ENCODE data around the gene ALDH1A1. TPM values are rescaled to one million over a fixed set of nuclear protein-coding genes. Genes with fewer than 3 reads are reported as not detected.

Gene ALDH1A1
- total and polyA plus RNA-seq, 11 donors = 2.2 to 37.5 (median 12.6) TPM

DNA sequence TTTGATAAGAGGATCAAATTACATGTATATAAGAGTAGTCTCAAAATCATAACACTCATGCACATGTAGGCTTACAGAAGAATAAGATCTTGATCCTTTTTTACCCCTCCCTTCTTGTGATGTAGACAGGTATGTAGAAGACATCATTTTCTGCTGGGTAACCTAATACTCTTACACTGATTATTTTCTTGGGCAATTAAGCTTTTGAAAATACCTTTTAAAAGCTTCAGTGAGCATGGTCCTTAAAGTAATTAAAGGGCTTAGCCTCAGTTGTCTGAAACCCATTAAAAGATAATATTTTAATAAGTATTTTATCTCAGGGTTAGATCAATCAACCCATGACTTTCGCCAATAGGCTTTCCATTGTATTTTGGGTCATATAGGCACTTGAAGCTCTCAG lies 50.6 kb downstream of the ALDH1A1 start:
- H3K27ac ChIP-seq = no peak overlapping the region
- 97 to 100% (median 97%) methylated on average over 1 of the region's 1 CpG for WGBS, 4 donors
- H3K36me3 ChIP-seq = peaks cover 0 to 25% (median 0%) of the 10 kb centered on the region in 9 donors
- H3K27me3 ChIP-seq = no peaks in the 10 kb centered on the region
- TF ChIP-seq, protein P1, sequence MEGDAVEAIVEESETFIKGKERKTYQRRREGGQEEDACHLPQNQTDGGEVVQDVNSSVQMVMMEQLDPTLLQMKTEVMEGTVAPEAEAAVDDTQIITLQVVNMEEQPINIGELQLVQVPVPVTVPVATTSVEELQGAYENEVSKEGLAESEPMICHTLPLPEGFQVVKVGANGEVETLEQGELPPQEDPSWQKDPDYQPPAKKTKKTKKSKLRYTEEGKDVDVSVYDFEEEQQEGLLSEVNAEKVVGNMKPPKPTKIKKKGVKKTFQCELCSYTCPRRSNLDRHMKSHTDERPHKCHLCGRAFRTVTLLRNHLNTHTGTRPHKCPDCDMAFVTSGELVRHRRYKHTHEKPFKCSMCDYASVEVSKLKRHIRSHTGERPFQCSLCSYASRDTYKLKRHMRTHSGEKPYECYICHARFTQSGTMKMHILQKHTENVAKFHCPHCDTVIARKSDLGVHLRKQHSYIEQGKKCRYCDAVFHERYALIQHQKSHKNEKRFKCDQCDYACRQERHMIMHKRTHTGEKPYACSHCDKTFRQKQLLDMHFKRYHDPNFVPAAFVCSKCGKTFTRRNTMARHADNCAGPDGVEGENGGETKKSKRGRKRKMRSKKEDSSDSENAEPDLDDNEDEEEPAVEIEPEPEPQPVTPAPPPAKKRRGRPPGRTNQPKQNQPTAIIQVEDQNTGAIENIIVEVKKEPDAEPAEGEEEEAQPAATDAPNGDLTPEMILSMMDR (IDR thresholded peaks at IDR 0.05) = no peak
- no peak for TF ChIP-seq POLR2A (IDR thresholded peaks at IDR 0.05)
- ATAC-seq = no peak
- H3K9me3 ChIP-seq = no peaks in the 10 kb centered on the region
- intact Hi-C loops (cut with DNase I) = no loop called here
- H3K4me1 ChIP-seq = no peaks in the 10 kb centered on the region
- DNase-seq = no peak
- H3K4me3 ChIP-seq = no peak overlapping the region

DNA sequence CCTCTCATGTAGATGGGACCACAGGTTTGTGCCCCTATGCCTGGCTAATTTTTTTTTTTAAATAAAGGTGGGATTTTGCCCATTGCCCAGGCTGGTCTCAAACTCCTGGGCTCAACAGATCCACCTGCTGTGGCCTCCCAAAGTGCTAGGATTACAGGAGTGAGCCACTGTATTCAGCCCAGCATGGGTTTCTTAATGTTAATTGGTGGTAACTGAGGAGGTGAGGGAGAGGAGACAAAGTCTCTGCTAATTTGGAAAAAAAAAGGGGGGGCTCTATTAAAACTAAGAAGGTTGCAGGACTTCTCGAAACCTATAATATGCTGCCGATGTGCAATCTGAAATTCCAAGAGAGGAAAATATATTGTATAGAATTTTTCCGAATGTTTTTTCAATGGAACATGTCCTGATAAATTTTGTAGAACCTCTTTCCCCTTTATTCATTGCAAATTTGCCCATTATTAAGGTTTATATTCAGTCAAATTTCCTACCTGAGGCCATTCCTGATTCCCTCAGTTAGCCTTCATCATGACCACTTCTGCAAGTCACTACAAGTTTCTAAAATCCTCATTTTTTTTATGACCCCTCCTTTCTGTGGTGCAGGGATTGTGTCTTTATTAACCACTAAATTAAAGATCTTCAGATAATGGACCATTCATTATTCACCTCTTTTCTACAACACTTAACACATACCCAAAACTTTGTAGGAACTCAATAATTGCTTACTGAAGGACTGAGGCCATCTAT lies 52.9 kb downstream of the ALDH1A1 start:
- DNase-seq (no peak), ATAC-seq (no peak)
- Histone ChIP-seq H3K4me1 (no peaks in the 10 kb centered on the region), H3K4me3 (no peak overlapping the region), H3K36me3 (peaks cover 0 to 14% (median 0%) of the 10 kb centered on the region in 9 donors), H3K27me3 (no peaks in the 10 kb centered on the region), H3K27ac (no peak overlapping the region), H3K9me3 (no peaks in the 10 kb centered on the region)
- intact Hi-C loops (cut with DNase I) = loop anchor here in 1 of 10 donors (10.0 kb wide), 1 partner anchor 55 kb away; the partner anchor contains the start of gene ALDH1A1
- WGBS, 4 donors = 92 to 96% (median 94%) methylated on average over 3 of the region's 3 CpGs
- TF ChIP-seq, protein P1 (IDR thresholded peaks at IDR 0.05) = no peak
- TF ChIP-seq POLR2A (IDR thresholded peaks at IDR 0.05) = no peak

DNA sequence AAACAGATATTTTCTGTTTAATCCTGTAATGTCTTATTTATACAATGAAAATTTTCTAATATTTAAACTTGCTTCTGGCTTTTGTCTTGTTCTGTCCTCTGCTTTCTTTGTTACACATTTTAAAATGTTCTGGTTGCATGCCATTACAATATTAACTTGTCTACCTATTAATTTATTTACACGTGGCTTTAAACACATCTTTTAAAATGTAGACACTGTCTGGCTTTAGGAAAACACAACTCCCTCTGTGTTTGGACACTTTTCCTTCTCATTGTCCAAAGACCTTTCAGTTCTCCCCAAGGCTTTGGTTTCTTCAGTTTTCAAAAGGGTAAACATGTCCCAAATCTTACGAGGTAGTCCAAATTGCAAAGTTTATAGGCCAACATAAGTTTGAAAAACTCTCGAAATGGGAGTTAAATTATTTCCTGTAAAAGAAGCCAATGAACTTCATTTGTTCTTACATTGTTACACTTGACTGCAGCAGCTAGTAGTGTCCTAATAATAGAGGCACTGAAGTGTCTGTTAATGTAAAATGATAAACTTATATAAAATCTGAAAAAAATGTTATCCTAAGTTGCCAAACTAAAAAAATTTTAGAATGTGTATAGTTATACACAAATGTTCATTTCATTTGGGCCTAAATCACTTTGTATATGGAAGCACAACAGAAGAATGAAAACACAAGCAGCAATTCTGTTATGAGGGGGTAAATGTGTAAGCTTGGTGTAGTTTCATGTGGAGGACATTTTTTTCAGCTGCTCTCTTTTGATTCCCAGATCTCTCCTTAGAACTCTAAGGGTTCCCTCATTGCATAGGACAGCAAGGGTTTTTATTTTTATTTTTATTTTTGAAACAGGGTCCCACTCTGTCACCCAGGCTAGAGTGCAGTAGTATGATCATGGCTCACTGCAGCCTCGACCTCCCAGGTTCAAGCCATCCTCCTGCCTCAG lies 53.8 kb downstream of the ALDH1A1 start:
- 63 to 74% (median 67%) methylated on average over 4 of the region's 4 CpGs for WGBS, 4 donors

More for the DNA sequence above, 53.8 kb downstream of the ALDH1A1 start:
- H3K4me3 ChIP-seq = no peak overlapping the region
- TF ChIP-seq, protein P1 (IDR thresholded peaks at IDR 0.05) = no peak
- no peak for TF ChIP-seq POLR2A (IDR thresholded peaks at IDR 0.05)
- DNase-seq = no peak
- no peaks in the 10 kb centered on the region for H3K9me3 ChIP-seq
- peaks cover 0 to 8% (median 0%) of the 10 kb centered on the region in 9 donors for H3K36me3 ChIP-seq
- ATAC-seq = no peak
- H3K27ac ChIP-seq = no peak overlapping the region
- H3K4me1 ChIP-seq = no peaks in the 10 kb centered on the region
- H3K27me3 ChIP-seq = no peaks in the 10 kb centered on the region
- intact Hi-C loops (cut with DNase I) = loop anchor here in 1 of 10 donors (10.0 kb wide), 1 partner anchor 56 kb away; the partner anchor contains the start of gene ALDH1A1
